Caki2 (cell line): ENCODE results near the gene FXYD5. TPM values are rescaled to one million over a fixed set of nuclear protein-coding genes. Genes with fewer than 3 reads are reported as not detected.
"Not testable (repeated sequence)": the region's sequence is repeated elsewhere in the genome, so short reads cannot be mapped to it uniquely, and the experiment has no call there.

Experiments
- DNase-seq: peaks from one replicate; pipeline ENCODE4 v3.0.0-alpha.2; 2015; ENCODE audit warnings: low read depth
- in situ Hi-C: cut with HindIII; loops from 2 replicates; pipeline ENCODE4 v1.10.0; 2016; ENCODE audit warnings: low sequenced_read_pairs, low pct_unique_long_range_greater_than_20kb, mixed read lengths
- total RNA-seq: library from RNA; depleted of rRNA; stranded (reverse); fragments of >200 nt; shearing (Covaris generic); gene quantifications from 2 replicates; pipeline ENCODE4 v1.2.3, GENCODE V29; 2014; ENCODE audit warnings: low replicate concordance

Gene FXYD5
- total RNA-seq, 1 experiment from 2014 or later, result 43.7 TPM

- in situ Hi-C loops, result no loop called here
These were observed 5.1 kb upstream of the FXYD5 start for GRCh38 chr19:35149463-35149862.

GRCh38 chr19:35150445-35150844, 4.1 kb upstream of the FXYD5 start:
- in situ Hi-C loops, result no loop called here

More at GRCh38 chr19:35149463-35149862, 5.1 kb upstream of the FXYD5 start:
- DNase-seq, result no peak

GRCh38 chr19:35151273-35152065, 3.1 kb upstream of the FXYD5 start:
- DNase-seq, result no peak
- in situ Hi-C loops, result no loop called here

More at GRCh38 chr19:35150445-35150844, 4.1 kb upstream of the FXYD5 start:
- no peak for DNase-seq

- DNase-seq, in situ Hi-C loops: not testable (repeated sequence)
These were observed 1.4 kb upstream of the FXYD5 start for GRCh38 chr19:35153129-35153522.

- DNase-seq, result no peak
- in situ Hi-C loops, result no loop called here
These were observed 622 bp upstream of the FXYD5 start for GRCh38 chr19:35153701-35154524.

- in situ Hi-C loops, result no loop called here
- no peak for DNase-seq
These were observed 906 bp downstream of the FXYD5 start for GRCh38 chr19:35155441-35155840.

GRCh38 chr19:35155981-35156672, 1.6 kb downstream of the FXYD5 start:
- in situ Hi-C loops, result no loop called here
- DNase-seq, result no peak

- no peak for DNase-seq
- in situ Hi-C loops, result no loop called here
These were observed 2.1 kb downstream of the FXYD5 start for GRCh38 chr19:35156673-35157014.

GRCh38 chr19:35157431-35157830, 2.9 kb downstream of the FXYD5 start:
- DNase-seq, result no peak
- in situ Hi-C loops, result no loop called here

GRCh38 chr19:35159606-35160005, 5.1 kb downstream of the FXYD5 start:
- in situ Hi-C loops, result no loop called here
- DNase-seq, result no peak

GRCh38 chr19:35160629-35161433, 6.3 kb downstream of the FXYD5 start:
- DNase-seq, result no peak
- in situ Hi-C loops, result no loop called here

GRCh38 chr19:35161434-35161743, 6.9 kb downstream of the FXYD5 start:
- in situ Hi-C loops, result no loop called here

GRCh38 chr19:35162471-35163326, 8.2 kb downstream of the FXYD5 start:
- DNase-seq, result no peak
- in situ Hi-C loops, result no loop called here

More at GRCh38 chr19:35161434-35161743, 6.9 kb downstream of the FXYD5 start:
- DNase-seq, result no peak

- in situ Hi-C loops, result no loop called here
- DNase-seq, result no peak
These were observed 9.9 kb downstream of the FXYD5 start for GRCh38 chr19:35164418-35164817.

- in situ Hi-C loops, result no loop called here
- no peak for DNase-seq
These were observed 10.9 kb downstream of the FXYD5 start for GRCh38 chr19:35165200-35166058.
